Left lung (tissue), 10 donors: ENCODE measurements around the gene GNAS-AS1. TPM values are rescaled to one million over a fixed set of nuclear protein-coding genes. Genes with fewer than 3 reads are reported as not detected.
A peak's percentile ranks its signal among the peaks of the same experiment; 100 is the strongest.
"Not testable (repeated sequence)": the region's sequence is repeated elsewhere in the genome, so short reads cannot be mapped to it uniquely, and the experiment has no call there.

Experiments used
- ATAC-seq: fragments of 200-7000 bp; cut with Tn5 transposase; one replicate; pipeline ENCODE4 v1.9.1; 2020; ENCODE audit warnings: moderate library complexity
- DNase-seq, 4 donors: peaks; one replicate each; pipeline ENCODE4 v3.0.0-alpha.2; 2013 to 2020
- H3K27ac ChIP-seq, 2 donors: fragments of 200-600 bp; sonication (generic) in 1 of 2; one replicate each; pipeline versions ENCODE4 v1.5.0 to v1.8.0; 2020 to 2021
- H3K27me3 ChIP-seq, 2 donors: fragments of 200-600 bp; sonication (generic) in 1 of 2; one replicate each; pipeline versions ENCODE4 v1.5.0 to v1.8.0; 2020 to 2021
- H3K36me3 ChIP-seq, 2 donors: fragments of 200-600 bp; sonication (generic) in 1 of 2; one replicate each; pipeline versions ENCODE4 v1.5.0 to v1.8.0; 2020 to 2021
- H3K4me1 ChIP-seq, 2 donors: fragments of 200-600 bp; one replicate each; pipeline ENCODE4 v1.8.0; 2021
- H3K4me3 ChIP-seq, 2 donors: fragments of 200-600 bp; sonication (generic) in 1 of 2; one replicate each; pipeline versions ENCODE4 v1.5.0 to v1.8.0; 2020 to 2021; ENCODE audit warnings: mild to moderate bottlenecking in 1 of 2
- H3K9me3 ChIP-seq, 2 donors: fragments of 200-600 bp; sonication (generic) in 1 of 2; one replicate each; pipeline versions ENCODE4 v1.5.0 to v1.8.0; 2020 to 2021
- CTCF ChIP-seq, 2 donors: fragments of 200-600 bp; sonication (generic) in 1 of 2; IDR thresholded peaks; one replicate each; pipeline versions ENCODE4 v1.5.0 to v1.8.0; 2021; ENCODE audit warnings: antibody characterized with exemption in 2 of 2
- intact Hi-C, 2 donors: fragments of 100-400 bp; cut with DNase I; formaldehyde crosslinking; loops; one replicate each; pipeline versions ENCODE4 v1.11.2 to v1.14.2; 2022
- polyA plus RNA-seq, 6 donors: library from polyadenylated mRNA; unstranded; fragments of 120-200 nt; gene quantifications; one replicate each; pipeline ENCODE4 v1.2.1, GENCODE V29; 2013; ENCODE audit not compliant: insufficient read length in 6 of 6
- total RNA-seq, 2 donors: library from RNA; stranded (reverse); fragmentation: NEBNext Ultra II Directional; extraction: Animal tissue kit (Norgen Biotek cat#: 25700); gene quantifications; one replicate each; pipeline ENCODE4 v1.2.1, GENCODE V29; 2021
- donor health status: DM: no; HTN: yes; CAD: no.
- donor health status: DM: no; HTN: no; CAD: no.

The GNAS-AS1 gene
- total and polyA plus RNA-seq, 8 donors, result 0.15 to 1.5 (median 1.1) TPM

- no peaks in the 10 kb centered on the region for H3K27me3 ChIP-seq
- H3K36me3 ChIP-seq, result no peaks in the 10 kb centered on the region
Observed at GRCh38 chr20:58825450-58825849, 25.3 kb downstream of the GNAS-AS1 start.

GRCh38 chr20:58824843-58825242, 25.9 kb downstream of the GNAS-AS1 start:
- no peaks in the 10 kb centered on the region for H3K36me3 ChIP-seq
- no peak for TF ChIP-seq CTCF (IDR thresholded peaks at IDR 0.05)
- ATAC-seq (no peak), DNase-seq (no peak)
- intact Hi-C loops, result no loop called here
- H3K4me3 ChIP-seq, result no peak overlapping the region
- no peaks in the 10 kb centered on the region for H3K9me3 ChIP-seq
- H3K4me1 ChIP-seq, result no peaks in the 10 kb centered on the region
- no peaks in the 10 kb centered on the region for H3K27me3 ChIP-seq
- no peak overlapping the region for H3K27ac ChIP-seq

More at GRCh38 chr20:58825450-58825849, 25.3 kb downstream of the GNAS-AS1 start:
- no peak overlapping the region for H3K4me3 ChIP-seq
- no peak for TF ChIP-seq CTCF (IDR thresholded peaks at IDR 0.05)
- DNase-seq (no peak), ATAC-seq (no peak)
- H3K9me3 ChIP-seq, result no peaks in the 10 kb centered on the region
- H3K4me1 ChIP-seq, result no peaks in the 10 kb centered on the region
- intact Hi-C loops, result no loop called here
- no peak overlapping the region for H3K27ac ChIP-seq

GRCh38 chr20:58822748-58823730, 27.7 kb downstream of the GNAS-AS1 start:
- no peak overlapping the region for H3K27ac ChIP-seq
- H3K4me1 ChIP-seq, result peaks cover 0 to 5% of the 10 kb centered on the region in 2 donors
- ATAC-seq (no peak), DNase-seq (no peak)
- intact Hi-C loops, result no loop called here
- no peaks in the 10 kb centered on the region for H3K27me3 ChIP-seq
- H3K4me3 ChIP-seq, result no peak overlapping the region
- H3K9me3 ChIP-seq, result no peaks in the 10 kb centered on the region
- TF ChIP-seq CTCF (IDR thresholded peaks at IDR 0.05), result no peak
- H3K36me3 ChIP-seq, result no peaks in the 10 kb centered on the region

- ATAC-seq, result peak; percentile 70
Observed at GRCh38 chr20:58822149-58822548, 28.6 kb downstream of the GNAS-AS1 start.

GRCh38 chr20:58820515-58820914, 30.2 kb downstream of the GNAS-AS1 start:
- H3K4me3 ChIP-seq, DNase-seq, H3K9me3 ChIP-seq, H3K36me3 ChIP-seq, H3K4me1 ChIP-seq, intact Hi-C loops, H3K27ac ChIP-seq, H3K27me3 ChIP-seq, ATAC-seq: not testable (repeated sequence)

More at GRCh38 chr20:58822149-58822548, 28.6 kb downstream of the GNAS-AS1 start:
- no peaks in the 10 kb centered on the region for H3K27me3 ChIP-seq
- no peaks in the 10 kb centered on the region for H3K9me3 ChIP-seq
- TF ChIP-seq CTCF (IDR thresholded peaks at IDR 0.05), result no peak
- H3K4me3 ChIP-seq, result no peak overlapping the region
- no peaks in the 10 kb centered on the region for H3K36me3 ChIP-seq
- no peak for DNase-seq
- no peak overlapping the region for H3K27ac ChIP-seq
- H3K4me1 ChIP-seq, result peaks cover 0 to 5% of the 10 kb centered on the region in 2 donors
- intact Hi-C loops, result no loop called here
